GM12875 (cell line): ENCODE results near the gene PRRT1B.

Experiments
- H3K4me3 ChIP-seq: one replicate; pipeline ENCODE4 v1.5.1; 2011; ENCODE audit warnings: low read depth, low read length, control low read depth
- TF ChIP-seq, protein P1 (sequence below): IDR thresholded peaks from 2 replicates; pipeline ENCODE4 v1.5.1; 2011; ENCODE audit warnings: low read depth, mild to moderate bottlenecking, control low read depth, inconsistent platforms, low read length, moderate library complexity, borderline replicate concordance; ENCODE audit not compliant: insufficient read depth

The PRRT1B gene

GRCh38 chr9:131522257-131523085 is 22.9 kb upstream of the PRRT1B start:
- H3K4me3 ChIP-seq: no peak overlapping the region
- TF ChIP-seq, protein P1, sequence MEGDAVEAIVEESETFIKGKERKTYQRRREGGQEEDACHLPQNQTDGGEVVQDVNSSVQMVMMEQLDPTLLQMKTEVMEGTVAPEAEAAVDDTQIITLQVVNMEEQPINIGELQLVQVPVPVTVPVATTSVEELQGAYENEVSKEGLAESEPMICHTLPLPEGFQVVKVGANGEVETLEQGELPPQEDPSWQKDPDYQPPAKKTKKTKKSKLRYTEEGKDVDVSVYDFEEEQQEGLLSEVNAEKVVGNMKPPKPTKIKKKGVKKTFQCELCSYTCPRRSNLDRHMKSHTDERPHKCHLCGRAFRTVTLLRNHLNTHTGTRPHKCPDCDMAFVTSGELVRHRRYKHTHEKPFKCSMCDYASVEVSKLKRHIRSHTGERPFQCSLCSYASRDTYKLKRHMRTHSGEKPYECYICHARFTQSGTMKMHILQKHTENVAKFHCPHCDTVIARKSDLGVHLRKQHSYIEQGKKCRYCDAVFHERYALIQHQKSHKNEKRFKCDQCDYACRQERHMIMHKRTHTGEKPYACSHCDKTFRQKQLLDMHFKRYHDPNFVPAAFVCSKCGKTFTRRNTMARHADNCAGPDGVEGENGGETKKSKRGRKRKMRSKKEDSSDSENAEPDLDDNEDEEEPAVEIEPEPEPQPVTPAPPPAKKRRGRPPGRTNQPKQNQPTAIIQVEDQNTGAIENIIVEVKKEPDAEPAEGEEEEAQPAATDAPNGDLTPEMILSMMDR: no peak

- TF ChIP-seq, protein P1: no peak
- H3K4me3 ChIP-seq: no peak overlapping the region
Measured at GRCh38 chr9:131523086-131523388, 22.3 kb upstream of the PRRT1B start.

GRCh38 chr9:131523451-131524435 is 21.6 kb upstream of the PRRT1B start:
- H3K4me3 ChIP-seq: no peak overlapping the region
- TF ChIP-seq, protein P1: no peak

GRCh38 chr9:131524665-131525315 is 20.5 kb upstream of the PRRT1B start:
- H3K4me3 ChIP-seq: no peak overlapping the region
- TF ChIP-seq, protein P1: no peak

DNA sequence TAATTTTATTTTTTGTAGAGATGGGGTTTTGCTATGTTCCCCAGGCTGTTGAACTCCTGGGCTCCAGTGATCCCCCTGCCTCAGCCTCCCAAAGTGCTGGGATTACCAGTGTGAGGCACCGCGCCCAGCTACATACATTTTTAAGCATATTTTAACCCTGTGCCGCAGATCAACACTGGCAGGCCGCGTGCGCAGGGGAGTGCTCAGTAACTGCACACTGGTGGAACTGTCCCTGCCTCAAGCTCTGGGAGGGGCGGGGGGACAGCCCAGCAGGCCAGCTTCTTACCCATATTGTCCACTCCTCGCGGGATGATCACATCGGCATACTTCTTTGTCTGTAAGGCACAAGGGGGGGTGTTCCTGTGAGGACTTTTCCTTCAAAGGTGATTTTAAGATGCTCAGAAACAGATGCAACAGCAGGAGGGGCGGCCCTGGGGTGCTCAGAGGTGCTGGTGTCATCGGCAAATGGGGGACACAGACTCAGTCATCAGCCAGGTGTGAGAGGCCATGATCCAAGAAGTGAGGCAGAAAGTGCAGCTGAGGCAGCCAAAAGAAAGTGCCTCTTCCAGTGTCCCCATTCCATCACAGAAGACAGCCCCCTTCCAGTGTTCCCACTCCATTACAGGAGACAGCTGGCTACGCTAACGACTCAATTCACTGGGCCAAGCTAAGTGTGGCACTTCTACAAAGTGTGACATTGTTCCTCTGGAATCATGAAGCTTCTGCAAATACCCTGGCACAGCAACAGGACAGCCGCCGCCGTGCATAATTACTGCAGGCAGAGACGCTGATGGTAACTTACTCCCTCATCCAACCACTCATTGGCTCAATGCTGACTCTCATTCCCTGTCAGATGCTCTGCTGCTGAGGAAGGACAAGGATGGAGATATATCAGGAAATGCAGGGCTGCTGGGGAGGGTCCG is 19.4 kb upstream of the PRRT1B start:
- TF ChIP-seq, protein P1: no peak
- no peak overlapping the region for H3K4me3 ChIP-seq

DNA sequence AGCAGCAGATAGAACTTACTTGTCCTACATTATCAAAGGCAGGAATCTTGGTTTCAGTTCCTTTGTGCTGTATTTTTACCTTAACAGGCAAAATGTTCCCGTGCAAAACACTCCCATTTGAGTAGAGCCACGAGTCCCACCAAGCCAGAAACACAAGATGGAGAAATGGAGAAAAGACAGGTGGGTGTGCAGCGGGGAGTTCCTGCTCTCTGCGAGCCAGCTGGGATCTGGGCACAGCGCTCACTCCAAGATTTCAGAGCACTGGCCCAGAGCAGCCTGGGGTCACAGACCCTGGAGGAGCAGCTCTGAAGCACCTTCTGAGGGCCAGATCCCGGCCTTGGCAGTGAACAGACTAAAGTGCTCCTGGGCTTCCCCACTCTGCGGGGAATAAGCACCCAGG is 17.1 kb upstream of the PRRT1B start:
- TF ChIP-seq, protein P1: no peak
- no peak overlapping the region for H3K4me3 ChIP-seq
